Measurements from ENCODE around the gene STPG3. TPM values are rescaled to one million over a fixed set of nuclear protein-coding genes. Genes with fewer than 3 reads are reported as not detected.

Gene STPG3
- total RNA-seq, result 0.18 to 0.29 TPM in 2 of 3 replicates, not detected in the other

DNA sequence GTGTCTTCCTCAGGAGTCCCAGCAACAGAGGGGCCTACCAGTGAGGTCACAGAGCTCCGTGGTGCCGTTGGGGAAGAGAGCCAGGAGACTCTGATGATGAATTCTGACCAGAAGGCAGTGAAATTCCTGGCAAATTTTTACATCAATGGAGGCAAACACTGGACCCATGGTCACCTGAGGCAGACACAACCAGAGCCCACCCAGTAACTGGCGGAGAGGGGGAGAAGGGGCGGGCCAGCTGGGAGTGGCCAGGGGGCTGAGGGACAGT lies at the start of gene STPG3:
Gene STPG3, plus strand, starts transcription at position 93 of the 268 bp plus-strand sequence. Its CDS starts 1 bp downstream, at position 94.
- Mint-ChIP-seq H3K36me3 (no peaks in the 10 kb centered on the region), H3K27ac (no peak within 1 kb of the TSS), H3K9me3 (no peaks in the 10 kb centered on the region), H3K4me3 (no peak within 1 kb of the TSS), H3K4me1 (peaks cover 9% of the 10 kb centered on the region), H3K27me3 (ENCODE audit: low read depth) (no peaks in the 10 kb centered on the region)
- no peak for TF ChIP-seq CTCF (IDR thresholded peaks at IDR 0.05; ENCODE audit: unreplicated experiment)
- no peak for DNase-seq (ENCODE audit: low spot score in 2 of 2, unreplicated experiment in 2 of 2)

DNA sequence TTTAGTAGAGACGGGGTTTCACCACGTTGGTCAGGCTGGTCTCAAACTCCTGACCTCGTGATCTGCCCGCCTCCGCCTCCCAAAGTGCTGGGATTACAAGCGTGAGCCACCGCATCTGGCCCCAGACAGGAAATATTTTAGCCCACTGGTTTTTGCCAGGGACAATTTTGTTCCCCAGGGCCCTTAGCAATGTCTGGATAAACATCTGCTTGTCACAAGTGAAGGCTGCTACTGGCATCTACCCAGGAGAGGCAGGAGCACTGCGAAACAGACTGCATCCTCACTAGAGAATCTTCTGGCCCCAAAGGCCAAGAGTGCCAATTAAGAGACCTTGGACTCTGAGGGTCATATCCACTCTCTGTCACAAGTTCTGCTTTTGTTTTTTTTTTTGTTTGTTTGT lies 48.1 kb upstream of the STPG3 start:
- Mint-ChIP-seq H3K4me3 (peak overlapping the region; percentile 13), H3K27me3 (ENCODE audit: low read depth) (no peaks in the 10 kb centered on the region), H3K9me3 (no peaks in the 10 kb centered on the region), H3K4me1 (peaks cover 49% of the 10 kb centered on the region), H3K36me3 (peaks cover 5% of the 10 kb centered on the region), H3K27ac (no peak overlapping the region)
- DNase-seq (ENCODE audit: low spot score in 2 of 2, unreplicated experiment in 2 of 2), result no peak
- no peak for TF ChIP-seq CTCF (IDR thresholded peaks at IDR 0.05; ENCODE audit: unreplicated experiment)

- no peaks in the 10 kb centered on the region for H3K9me3 Mint-ChIP-seq
Measured at GRCh38 chr9:137204731-137205125, 46.4 kb upstream of the STPG3 start.

GRCh38 chr9:137205126-137206069 lies 45.7 kb upstream of the STPG3 start, which contains the start of the genes NDOR1 and TMEM203:
Gene NDOR1, plus strand, starts transcription at chr9:137205700. Its CDS starts 78 bp downstream, at chr9:137205778.
Gene TMEM203, minus strand, starts transcription at chr9:137205648. Its CDS starts 234 bp downstream, at chr9:137205414.
- DNase-seq (ENCODE audit: low spot score in 2 of 2, unreplicated experiment in 2 of 2), result peak; percentile 95 to 96
- Mint-ChIP-seq H3K27ac (peak within 1 kb of the TSS; percentile 96), H3K36me3 (peaks cover 10% of the 10 kb centered on the region), H3K4me1 (peaks cover 37% of the 10 kb centered on the region), H3K27me3 (ENCODE audit: low read depth) (no peaks in the 10 kb centered on the region), H3K9me3 (no peaks in the 10 kb centered on the region), H3K4me3 (peak within 1 kb of the TSS; percentile 95)
- no peak for TF ChIP-seq CTCF (IDR thresholded peaks at IDR 0.05; ENCODE audit: unreplicated experiment)

More at GRCh38 chr9:137204731-137205125, 46.4 kb upstream of the STPG3 start:
- no peak for TF ChIP-seq CTCF (IDR thresholded peaks at IDR 0.05; ENCODE audit: unreplicated experiment)
- Mint-ChIP-seq H3K4me1 (peaks cover 37% of the 10 kb centered on the region), H3K36me3 (peaks cover 8% of the 10 kb centered on the region), H3K4me3 (peak overlapping the region; percentile 95), H3K27me3 (ENCODE audit: low read depth) (no peaks in the 10 kb centered on the region), H3K27ac (peak overlapping the region; percentile 96)
- DNase-seq (ENCODE audit: low spot score in 2 of 2, unreplicated experiment in 2 of 2), result no peak

DNA sequence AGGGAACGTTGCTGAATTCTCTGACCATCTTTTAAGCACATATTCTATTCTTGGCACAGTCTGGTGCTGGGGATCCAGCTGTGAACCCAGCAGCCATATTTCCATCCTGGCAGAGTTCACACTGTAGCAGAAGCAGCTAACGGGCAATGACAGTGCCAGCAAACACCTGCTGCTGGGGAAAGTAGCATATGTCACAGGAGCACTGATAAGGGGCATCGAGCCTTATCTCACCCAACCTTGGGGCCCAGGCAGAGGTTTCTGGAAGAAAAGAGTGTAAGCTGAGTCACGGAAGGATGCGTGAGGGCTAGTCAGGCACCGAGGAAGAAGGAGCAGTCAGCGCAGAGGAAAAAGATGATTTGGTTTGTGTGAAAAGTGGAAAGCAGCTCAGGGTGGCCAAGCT lies 44.5 kb upstream of the STPG3 start:
- Mint-ChIP-seq H3K27me3 (ENCODE audit: low read depth) (no peaks in the 10 kb centered on the region), H3K4me3 (peak overlapping the region; percentile 95), H3K4me1 (peaks cover 30% of the 10 kb centered on the region), H3K27ac (peak overlapping the region; percentile 94), H3K36me3 (peaks cover 12% of the 10 kb centered on the region), H3K9me3 (no peaks in the 10 kb centered on the region)
- TF ChIP-seq CTCF (IDR thresholded peaks at IDR 0.05; ENCODE audit: unreplicated experiment), result no peak
- DNase-seq (ENCODE audit: low spot score in 2 of 2, unreplicated experiment in 2 of 2), result no peak
